GM21825 (cell line): ENCODE results near the gene AMPH.

Source experiments
- ATAC-seq: cut with Tn5 transposase; IDR thresholded peaks from one replicate; pipeline ENCODE4 v1.9.1; 2021; ENCODE audit warnings: mild to moderate bottlenecking, moderate library complexity; ENCODE audit not compliant: unreplicated experiment

The AMPH gene

DNA sequence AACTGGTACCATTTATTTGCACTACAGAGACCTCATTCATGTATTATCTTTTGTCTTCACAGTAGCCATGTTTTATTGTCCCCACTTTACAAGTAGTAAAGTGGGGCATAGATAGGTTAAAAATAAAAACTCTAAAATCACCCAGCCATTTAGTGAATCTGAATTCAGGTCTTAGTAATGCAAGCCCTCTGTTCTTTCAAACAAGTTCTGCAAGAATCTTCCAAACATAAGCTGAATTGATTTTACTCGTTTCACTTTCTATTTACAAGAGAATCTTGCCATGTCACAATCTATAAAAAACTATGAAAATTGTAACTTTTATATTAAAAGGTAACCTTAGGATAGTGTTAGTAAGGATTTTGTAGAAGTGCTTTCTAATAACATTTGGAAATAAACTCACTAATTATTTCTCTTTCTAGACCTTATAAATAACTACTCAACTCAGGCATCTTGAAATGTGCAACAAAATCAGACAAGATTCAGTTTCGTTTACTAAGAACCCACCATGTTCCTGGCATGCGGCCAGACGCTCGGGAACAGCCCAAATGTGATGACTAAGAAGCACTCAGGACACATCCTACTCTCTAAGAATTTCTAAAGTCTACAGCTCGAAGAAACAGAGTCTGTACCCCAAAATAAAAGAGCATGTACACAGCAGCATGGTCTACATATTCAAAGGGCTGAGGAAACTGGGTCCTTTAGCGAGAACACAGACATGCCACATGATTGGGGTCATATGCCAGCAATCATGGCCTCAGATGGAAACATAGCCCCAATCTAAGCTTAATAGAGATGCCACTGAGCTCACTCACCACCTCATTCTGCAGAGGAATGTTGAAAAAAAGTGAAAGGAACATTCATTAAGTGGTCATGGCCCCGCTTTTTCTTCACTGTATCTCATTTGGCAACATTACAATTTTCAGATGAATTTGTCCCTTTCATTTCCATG, 167.6 kb downstream of the AMPH start:
- peak; percentile 97 for ATAC-seq

DNA sequence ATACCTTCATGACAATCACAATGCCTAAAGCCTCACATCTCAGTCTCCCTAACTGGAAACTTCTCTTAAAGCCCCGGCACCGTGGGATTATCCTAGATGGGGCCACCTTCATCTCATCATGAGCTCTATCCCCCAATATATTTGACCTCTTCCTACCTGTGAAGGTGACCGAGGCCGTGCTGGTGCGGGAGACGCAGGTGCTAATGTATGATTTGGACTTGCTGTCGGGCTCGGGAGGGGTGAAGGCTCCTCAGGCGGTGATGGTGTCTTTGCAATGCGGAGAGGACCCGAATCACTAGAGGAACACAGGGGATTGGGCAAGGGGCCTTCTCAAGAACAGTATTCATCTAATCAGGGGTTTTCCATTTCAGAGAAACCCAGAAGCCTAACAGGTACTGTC, 168.4 kb downstream of the AMPH start:
- ATAC-seq = no peak

DNA sequence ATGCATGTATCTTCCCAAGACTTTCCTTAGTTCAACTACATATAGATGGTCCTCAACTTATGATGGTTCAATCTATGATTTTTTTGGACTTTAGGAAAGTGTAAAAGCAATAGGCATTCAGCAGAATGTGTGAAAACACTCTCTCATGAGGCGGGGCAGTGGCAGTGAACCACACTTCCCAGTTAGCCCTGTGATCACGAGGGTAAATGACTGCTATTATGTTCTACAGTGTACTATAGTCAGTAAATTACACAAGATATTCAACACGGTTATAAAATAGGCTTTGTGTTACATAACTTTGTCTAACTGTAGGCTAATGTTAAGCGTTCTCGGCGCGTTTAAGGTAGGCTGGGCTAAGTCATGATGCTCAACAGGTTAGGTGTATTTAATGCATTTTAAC, 169.3 kb downstream of the AMPH start:
- ATAC-seq = no peak

DNA sequence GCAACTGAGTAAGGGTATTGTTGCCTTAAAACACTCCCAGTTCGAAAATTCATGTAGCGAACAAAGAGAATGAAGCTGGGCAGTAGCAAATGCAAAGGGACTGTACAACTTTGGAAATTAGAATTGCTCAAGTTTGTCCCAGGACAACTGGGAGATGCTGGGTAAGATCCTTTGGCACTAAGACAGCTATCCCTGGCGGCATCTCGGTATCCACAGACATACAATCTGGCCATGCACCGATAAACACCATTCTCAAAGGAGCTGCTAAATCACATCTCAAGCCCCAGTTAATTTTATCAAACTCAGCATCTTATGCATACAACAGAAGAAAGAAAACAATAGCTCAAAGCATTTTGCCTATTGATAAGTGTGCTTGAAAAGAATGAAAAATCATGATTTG, 177.3 kb downstream of the AMPH start:
- no peak for ATAC-seq

DNA sequence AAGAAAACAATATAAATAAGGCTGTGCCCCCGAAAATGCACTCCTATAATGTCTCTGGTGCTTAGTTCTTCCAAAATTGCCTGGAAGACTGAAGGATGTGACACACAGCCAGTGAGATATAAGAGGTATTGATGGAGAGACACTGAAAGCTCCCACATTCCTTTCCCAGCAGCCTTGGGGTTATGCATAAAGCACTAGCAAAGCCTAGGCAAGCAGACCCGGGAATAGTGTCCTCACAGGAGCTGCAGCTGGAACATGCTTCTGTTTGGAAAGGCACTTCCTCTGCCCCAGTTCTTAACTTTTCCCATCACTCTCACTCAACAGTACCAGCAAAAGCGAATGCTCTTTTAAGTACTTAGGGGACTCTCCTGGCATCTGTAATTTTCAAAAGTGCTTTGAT, 178.0 kb downstream of the AMPH start:
- ATAC-seq = no peak

DNA sequence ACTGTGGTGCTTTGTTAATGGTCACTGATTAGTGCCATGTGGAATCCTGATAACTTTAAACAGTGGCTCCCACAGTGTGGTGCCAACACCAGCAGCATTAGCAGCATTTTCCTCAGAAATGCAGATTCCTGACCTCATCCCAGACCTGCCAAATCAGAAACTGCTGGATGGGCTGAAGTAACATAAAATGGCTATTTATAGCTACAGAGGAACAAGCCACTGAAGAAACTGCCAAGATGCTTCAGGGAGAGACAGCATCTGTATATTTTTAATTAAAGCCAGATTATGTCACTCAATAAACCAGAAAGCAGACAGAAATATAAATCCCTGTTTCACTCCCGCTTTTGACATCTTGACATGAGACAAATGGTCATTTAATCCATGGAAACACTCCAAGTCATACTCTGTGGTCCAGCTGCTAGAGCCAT, 178.5 kb downstream of the AMPH start:
- no peak for ATAC-seq

DNA sequence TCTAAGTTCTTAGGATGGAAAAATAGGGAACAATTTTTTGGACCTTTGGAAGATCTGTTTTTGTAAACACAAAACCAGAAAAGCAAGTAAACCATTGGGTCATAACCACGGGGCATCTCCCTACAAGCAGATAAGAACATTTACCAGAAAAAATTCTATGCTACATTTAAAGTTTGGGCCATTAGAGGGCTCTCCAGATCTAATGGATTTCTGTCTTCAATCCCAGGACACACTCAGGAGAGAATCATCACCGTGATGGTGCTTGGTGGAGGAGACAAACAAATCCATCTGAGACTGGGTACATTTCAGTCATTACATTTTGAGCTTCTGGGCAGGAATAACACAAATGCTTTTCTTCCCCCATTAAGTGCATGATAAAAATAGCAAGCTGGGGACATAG, 179.3 kb downstream of the AMPH start:
- no peak for ATAC-seq

DNA sequence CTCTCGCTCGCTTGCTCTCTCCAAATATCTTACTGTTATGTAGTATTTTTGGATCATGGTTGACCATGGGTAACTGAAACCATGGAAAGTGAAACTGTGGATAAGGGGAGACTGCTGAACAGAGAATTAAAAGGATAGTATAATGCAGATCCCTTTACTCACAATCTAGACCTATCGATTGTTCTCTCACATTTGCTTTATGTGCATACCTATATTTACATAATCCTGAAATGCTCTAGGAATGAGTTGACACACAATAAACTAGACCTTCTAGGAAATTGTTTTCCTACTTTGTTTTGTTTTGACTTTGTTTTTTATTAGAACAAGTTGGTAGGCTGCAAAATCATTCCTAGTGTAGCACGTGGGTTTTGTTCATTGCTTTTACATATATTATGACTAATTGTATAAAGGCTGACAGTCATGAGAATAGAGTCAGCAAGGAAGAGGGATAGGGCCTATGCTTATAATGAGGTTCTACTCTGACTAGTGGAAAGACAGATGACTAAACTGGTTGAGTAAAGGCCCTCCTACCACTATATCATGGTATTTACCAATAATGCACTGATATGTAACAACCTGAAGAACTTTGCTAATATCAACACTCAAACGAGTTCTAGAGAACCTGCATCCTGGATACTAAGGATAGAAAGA, 182.5 kb downstream of the AMPH start:
- ATAC-seq = no peak

DNA sequence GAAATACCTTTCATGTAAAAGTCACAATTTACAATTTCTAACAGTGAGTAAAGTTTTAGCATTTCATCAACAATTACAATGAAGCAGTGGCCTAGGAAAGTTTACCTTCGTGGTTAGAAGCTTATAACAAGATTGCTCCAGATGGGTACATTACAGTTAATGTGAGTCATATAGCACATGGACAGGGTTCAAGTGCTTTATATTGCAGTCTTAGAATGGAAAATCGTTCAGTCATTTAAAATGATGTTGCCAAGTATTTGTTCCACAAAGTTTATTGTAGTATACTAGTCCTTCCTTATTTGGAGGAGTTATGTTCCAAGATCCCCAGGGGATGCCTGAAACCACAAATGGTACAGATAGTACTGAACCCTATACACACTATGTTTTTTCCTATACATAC, 183.1 kb downstream of the AMPH start:
- no peak for ATAC-seq

DNA sequence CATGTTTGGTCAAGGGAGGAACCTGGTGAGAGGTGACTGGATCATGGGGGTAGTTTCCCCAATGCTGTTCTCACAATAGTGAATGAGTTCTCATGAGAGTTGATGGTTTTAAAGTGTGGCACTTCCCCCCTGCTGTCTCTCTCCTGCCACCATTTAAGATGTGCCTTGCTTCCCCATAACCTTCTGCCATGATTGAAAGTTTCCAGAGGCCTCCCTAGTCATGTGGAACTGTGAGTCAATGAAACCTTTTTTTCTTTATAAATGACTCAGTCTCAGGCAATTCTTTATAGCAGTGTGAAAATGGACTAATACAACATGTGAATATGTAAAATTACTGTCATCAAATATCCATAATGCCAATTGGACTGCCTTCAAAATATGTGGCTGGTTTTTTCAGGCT, 192.2 kb downstream of the AMPH start:
- ATAC-seq = no peak

DNA sequence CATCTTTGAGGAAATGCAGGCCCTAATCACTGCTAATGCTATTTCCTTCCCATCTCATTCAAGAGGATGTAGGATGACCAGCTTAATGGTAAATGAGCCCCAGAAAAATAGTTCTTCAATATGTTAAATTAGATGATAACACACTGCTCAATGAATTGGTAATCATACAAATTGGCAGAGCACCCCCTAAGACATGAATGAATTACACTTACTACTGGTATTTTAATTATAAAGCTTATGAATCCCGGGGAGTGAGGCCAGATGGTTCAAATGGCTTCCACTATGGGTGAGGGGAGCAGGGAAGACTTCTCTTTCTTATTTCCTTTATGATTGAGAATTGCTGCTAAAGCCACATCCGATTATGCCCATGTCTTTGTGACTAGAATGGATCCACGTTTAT, 198.5 kb downstream of the AMPH start:
- no peak for ATAC-seq

DNA sequence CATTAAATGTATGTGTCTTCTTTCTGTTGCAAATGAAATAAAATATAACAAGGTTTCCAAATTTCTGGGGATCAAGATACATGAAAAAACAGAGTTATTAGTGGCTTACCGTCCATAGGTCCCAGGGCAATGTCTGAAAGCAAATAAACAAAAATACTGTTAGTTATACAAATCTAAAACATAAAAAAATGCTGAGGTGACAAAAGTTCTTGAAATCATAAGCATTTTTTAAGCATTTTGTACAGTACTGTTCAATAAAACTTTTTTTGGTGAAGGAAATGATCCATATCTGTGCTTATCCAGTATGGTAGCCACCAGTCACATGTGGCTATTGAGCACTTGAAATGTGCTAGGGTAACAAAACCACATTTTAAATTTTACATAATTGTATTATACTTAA, 199.1 kb downstream of the AMPH start:
- ATAC-seq = no peak

DNA sequence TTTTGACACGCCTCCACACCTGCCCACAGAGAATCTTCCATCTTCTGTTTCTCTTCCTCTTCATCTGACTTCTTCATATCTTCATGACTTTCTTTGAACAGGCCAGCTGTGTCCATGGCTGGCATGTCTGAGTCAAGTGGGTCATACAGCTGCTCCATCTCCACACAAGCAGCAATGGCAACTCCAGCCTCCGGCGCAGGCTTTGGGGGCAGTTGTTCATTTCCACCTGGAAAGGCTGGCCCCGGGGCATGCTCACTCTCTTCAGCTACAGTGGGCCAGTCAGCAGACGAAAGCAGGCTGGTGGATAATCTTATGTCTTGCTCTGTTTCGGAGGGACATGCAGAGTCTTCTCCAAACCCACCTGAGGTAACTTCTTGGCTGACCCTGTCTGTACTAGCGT, 202.1 kb downstream of the AMPH start:
- no peak for ATAC-seq

DNA sequence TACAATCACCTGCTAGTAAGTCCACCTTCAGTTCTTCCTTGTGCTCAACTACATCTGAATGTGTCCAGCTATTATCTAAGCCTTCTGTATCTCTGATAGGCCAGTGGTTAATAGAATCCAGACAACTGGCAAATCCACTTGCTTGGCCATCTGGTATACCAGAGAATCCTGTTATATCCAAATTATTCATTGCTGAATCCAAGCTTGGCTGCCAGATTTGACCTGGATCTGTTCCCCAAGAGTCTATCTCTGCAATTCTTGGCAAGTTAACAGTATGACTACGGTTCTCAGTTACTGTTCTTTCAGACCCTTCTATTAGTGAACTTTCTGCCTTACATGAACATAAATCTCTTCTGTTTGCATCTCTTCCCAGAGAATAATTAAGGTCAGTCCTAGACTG, 203.1 kb downstream of the AMPH start:
- no peak for ATAC-seq

DNA sequence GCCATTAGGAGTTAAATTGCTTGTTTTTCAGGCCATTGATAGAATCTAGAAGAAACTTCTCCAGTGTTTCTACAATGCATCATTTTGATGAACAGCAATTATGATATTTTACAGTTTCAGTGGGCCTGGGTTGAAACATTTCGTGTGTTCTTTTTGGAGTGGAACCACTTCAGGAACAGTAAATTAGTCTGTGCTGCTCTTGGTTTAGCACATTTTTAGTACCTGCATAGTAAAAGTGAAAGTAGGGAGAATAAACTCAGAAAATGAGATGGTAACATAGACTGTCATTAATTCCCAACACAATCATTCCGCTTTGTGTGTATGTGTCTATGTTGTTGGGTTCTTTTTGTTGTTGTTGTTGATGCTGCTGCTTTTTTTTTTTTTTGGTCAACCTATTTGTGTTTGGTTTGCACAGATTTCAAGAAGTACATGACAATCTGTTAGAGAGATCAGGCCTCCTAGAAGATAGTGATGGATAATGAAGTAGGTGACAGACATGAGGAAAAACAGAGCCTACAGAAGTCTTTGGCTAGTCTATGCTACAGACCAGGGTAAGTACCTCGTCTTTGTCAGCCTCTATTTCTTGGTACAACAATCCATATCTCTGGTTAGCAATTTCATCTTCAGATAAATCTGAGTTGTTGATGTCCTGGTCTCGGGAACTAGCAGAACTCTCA, 203.8 kb downstream of the AMPH start:
- ATAC-seq = no peak

DNA sequence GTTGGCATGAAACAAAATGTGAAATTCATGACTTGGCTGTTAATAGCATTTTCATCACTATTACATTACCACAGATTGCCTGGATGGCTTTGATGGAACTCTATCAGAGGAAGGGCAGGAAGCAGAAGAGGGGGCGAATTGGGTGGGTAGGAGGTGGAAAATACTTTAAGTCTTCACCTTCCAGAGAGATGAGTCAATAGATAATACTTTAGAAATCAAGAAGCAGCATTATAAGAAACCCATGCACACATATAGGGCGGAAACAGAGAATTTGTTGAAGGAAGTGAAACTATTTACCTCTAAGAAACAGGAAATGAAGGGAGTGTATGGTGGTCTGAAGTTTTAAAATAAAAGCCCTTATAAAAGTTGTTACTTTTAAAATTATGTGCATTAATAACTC, 205.7 kb downstream of the AMPH start:
- peak; percentile 66 for ATAC-seq

DNA sequence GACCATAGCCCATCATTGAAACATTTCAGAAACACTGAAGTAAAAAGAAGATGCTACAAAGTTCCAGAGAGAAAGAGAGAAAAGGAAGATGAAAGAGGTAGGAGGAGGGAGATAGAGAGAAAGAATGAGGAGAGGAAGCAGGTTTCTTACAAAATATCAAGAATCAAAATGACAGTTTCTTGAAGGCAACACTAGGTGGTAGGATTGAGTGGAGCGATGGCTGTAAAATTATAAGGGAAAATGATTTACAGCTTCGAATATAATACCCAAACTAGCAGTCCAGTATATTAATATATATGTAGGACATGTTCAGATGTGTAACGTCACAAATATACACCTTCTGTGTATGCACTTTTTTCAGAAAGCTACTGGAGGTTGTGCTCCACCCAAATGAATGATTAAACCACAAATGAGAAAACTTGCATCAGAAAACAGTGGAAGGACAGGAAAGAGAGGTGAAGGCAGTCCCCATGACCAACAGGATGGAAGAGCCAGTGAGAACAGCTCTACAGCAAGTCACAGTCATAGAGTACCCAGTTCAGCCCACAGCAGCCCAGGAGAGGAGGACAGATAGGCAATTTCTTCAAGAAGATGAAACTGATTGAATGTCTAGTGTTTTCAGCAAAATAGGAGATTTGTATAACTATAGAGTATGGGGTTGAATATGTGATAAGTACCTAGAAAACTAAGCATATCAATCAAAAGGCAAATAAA, 206.3 kb downstream of the AMPH start:
- no peak for ATAC-seq

DNA sequence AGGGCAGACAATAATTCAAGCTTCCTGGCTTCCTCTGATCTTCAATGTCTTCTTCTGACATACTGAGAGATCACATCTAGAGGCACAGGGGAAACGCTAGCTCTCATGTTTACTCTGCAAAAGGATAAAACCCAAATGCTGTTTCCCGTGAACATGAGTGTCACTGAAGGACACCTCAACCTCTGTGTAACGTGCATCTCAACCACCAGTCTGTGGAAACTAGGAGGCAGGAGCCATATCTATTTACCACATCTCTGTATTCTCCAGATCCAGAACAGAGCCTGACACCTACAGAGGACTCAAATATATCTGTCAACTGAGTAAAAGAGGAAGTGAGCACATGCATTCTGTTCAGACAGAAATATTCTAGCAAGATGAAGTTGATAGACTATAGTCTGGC, 217.4 kb downstream of the AMPH start:
- ATAC-seq = no peak

DNA sequence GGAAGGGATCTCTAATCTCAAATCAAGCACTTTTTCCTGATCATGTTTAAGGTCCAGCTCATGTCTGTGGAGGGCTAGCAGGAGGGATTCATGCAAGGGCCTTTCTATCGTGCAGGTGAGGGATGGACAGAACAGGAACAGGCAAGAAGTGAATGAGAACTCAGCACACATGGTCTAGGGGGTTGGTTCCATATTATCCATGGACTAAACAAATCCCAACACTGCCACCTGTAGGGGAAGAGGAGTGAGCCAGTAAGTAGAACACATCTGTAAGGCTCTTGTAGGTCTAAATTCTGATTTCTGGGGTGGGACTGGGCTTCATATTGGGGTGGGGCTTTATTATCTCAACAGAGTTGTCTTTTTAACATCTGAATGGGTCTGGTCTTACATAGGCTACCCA, 219.8 kb downstream of the AMPH start:
- ATAC-seq = no peak

DNA sequence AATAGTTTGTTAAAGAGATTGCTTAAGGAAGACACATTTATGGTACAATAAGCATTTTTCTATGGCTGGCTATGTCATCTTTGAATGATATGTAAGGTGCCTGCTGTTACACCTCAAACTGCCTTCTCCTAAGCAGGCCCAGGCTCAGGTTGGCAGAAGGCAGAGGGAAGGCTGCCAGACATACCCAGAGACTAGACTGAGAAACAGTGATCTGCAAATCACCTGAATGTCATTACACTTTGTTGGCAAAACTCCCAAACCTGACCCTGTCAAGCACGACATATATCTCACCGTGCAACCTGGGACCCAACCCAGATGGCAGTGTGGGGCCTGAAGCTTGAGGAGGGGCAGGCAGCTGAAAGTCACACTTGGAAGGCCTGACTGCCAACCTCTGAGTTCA, 221.1 kb downstream of the AMPH start:
- no peak for ATAC-seq

DNA sequence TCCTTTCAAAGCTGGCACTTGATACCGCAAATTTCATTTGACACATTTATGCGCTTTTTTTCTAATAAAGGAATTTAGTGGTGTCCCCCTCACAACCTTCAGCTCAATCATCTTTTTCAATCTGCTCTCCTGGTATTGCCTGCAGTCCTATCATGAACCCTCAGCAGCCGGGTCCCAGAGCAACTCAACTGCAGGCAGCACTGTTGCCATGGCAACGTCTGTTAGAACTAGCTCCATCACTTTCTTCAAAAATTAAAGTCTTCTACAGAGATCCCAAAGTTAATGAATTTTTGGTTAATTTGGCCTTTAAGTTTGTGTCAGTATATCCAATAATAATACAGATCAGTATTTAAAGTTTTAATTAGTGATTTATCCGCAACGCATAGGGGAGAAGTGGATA, 221.6 kb downstream of the AMPH start:
- no peak for ATAC-seq
